ENCODE measurements around the gene CCDC171. TPM values are rescaled to one million over a fixed set of nuclear protein-coding genes. Genes with fewer than 3 reads are reported as not detected.

Gene CCDC171
- total RNA-seq, 1 experiment from 2014 or later = 2.6 TPM

DNA sequence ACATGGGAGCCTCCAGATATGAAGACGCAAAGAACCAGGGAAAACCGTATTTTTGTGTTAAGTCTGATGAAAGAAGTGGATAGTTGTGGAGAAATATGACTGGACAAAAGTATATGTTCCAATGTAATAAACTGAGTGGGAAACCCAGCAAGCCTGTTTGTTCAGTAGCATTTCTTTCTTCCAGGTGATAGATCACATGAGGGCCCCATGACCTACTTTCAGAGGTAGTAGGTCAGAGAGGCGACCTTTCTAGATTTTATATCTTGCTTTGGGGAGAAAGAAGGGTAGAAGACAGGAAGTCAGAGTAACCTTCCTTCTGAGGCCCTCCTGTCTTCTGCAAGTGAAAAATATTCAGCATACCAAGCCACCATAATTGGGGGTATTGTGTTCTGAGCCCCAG lies 31.5 kb downstream of the CCDC171 start:
- ATAC-seq (no peak), DNase-seq (ENCODE audit: low read depth, low spot score) (no peak)
- no peak overlapping the region for H3K27ac ChIP-seq (ENCODE audit: low read depth, low read length)
- no peaks in the 10 kb centered on the region for H4K20me1 ChIP-seq (ENCODE audit: insufficient read depth)
- intact Hi-C loops (cut with micrococcal nuclease) = no loop called here
- no peak overlapping the region for H3K4me3 ChIP-seq (replicated peaks in 1 of 2; ENCODE audit: low read depth in 1 of 2, low read length in 2 of 2)
- H3K9me3 ChIP-seq (ENCODE audit: control insufficient read depth in 1 of 2, insufficient read depth in 1 of 2, low read depth in 1 of 2, low read length in 2 of 2) = no peaks in the 10 kb centered on the region
- POLR2A ChIA-PET = no interaction called here
- H3K27me3 ChIP-seq (ENCODE audit: insufficient read depth, low read length) = no peaks in the 10 kb centered on the region
- RAD21 ChIA-PET (ENCODE audit: low non-redundant PET in 1 of 2, low total read pairs in 2 of 2, uncharacterized antibody in 2 of 2, unreplicated experiment in 2 of 2) = no interaction called here
- H3K79me2 ChIP-seq (ENCODE audit: insufficient read depth, low read length) = no peaks in the 10 kb centered on the region
- H3K4me1 ChIP-seq (ENCODE audit: control insufficient read depth in 1 of 2, insufficient read depth in 2 of 2, low read length in 2 of 2) = no peaks in the 10 kb centered on the region
- TF ChIP-seq SRF (IDR thresholded peaks at IDR 0.05; ENCODE audit: low read depth) = no peak
- no peak for TF ChIP-seq CEBPB (IDR thresholded peaks at IDR 0.05; ENCODE audit: low read depth)
- TF ChIP-seq JUND (IDR thresholded peaks at IDR 0.05) = no peak
- no peak for TF ChIP-seq ZNF274 (IDR thresholded peaks at IDR 0.05; ENCODE audit: low read depth, low read length)
- TF ChIP-seq, protein P1, sequence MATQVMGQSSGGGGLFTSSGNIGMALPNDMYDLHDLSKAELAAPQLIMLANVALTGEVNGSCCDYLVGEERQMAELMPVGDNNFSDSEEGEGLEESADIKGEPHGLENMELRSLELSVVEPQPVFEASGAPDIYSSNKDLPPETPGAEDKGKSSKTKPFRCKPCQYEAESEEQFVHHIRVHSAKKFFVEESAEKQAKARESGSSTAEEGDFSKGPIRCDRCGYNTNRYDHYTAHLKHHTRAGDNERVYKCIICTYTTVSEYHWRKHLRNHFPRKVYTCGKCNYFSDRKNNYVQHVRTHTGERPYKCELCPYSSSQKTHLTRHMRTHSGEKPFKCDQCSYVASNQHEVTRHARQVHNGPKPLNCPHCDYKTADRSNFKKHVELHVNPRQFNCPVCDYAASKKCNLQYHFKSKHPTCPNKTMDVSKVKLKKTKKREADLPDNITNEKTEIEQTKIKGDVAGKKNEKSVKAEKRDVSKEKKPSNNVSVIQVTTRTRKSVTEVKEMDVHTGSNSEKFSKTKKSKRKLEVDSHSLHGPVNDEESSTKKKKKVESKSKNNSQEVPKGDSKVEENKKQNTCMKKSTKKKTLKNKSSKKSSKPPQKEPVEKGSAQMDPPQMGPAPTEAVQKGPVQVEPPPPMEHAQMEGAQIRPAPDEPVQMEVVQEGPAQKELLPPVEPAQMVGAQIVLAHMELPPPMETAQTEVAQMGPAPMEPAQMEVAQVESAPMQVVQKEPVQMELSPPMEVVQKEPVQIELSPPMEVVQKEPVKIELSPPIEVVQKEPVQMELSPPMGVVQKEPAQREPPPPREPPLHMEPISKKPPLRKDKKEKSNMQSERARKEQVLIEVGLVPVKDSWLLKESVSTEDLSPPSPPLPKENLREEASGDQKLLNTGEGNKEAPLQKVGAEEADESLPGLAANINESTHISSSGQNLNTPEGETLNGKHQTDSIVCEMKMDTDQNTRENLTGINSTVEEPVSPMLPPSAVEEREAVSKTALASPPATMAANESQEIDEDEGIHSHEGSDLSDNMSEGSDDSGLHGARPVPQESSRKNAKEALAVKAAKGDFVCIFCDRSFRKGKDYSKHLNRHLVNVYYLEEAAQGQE (IDR thresholded peaks at IDR 0.05; ENCODE audit: low read depth) = no peak
- TF ChIP-seq ELF1 (IDR thresholded peaks at IDR 0.05; ENCODE audit: borderline replicate concordance, low read depth) = no peak
- TF ChIP-seq EZH2phosphoT487 (IDR thresholded peaks at IDR 0.05; ENCODE audit: borderline replicate concordance) = no peak
- no peak for TF ChIP-seq EZH2 (IDR thresholded peaks at IDR 0.05)
- TF ChIP-seq, protein P2, sequence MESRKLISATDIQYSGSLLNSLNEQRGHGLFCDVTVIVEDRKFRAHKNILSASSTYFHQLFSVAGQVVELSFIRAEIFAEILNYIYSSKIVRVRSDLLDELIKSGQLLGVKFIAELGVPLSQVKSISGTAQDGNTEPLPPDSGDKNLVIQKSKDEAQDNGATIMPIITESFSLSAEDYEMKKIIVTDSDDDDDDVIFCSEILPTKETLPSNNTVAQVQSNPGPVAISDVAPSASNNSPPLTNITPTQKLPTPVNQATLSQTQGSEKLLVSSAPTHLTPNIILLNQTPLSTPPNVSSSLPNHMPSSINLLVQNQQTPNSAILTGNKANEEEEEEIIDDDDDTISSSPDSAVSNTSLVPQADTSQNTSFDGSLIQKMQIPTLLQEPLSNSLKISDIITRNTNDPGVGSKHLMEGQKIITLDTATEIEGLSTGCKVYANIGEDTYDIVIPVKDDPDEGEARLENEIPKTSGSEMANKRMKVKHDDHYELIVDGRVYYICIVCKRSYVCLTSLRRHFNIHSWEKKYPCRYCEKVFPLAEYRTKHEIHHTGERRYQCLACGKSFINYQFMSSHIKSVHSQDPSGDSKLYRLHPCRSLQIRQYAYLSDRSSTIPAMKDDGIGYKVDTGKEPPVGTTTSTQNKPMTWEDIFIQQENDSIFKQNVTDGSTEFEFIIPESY (IDR thresholded peaks at IDR 0.05; ENCODE audit: extremely low read depth, insufficient replicate concordance, low read length) = no peak
- TF ChIP-seq, protein P3, sequence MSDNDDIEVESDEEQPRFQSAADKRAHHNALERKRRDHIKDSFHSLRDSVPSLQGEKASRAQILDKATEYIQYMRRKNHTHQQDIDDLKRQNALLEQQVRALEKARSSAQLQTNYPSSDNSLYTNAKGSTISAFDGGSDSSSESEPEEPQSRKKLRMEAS (IDR thresholded peaks at IDR 0.05) = no peak
- no peak for TF ChIP-seq SP1 (IDR thresholded peaks at IDR 0.05; ENCODE audit: low read depth)
- TF ChIP-seq FOSL1 (IDR thresholded peaks at IDR 0.05; ENCODE audit: low read depth) = no peak
- TF ChIP-seq POLR2A (IDR thresholded peaks at IDR 0.05; ENCODE audit: borderline replicate concordance, extremely low read depth, insufficient read depth, insufficient read length) = no peak
- TF ChIP-seq ZFX (IDR thresholded peaks at IDR 0.05) = no peak
- TF ChIP-seq TCF7L2 (IDR thresholded peaks at IDR 0.05; ENCODE audit: borderline replicate concordance, extremely low read depth, insufficient read depth, insufficient read length) = no peak
- no peak for TF ChIP-seq RAD21 (IDR thresholded peaks at IDR 0.05; ENCODE audit: low read depth)
- TF ChIP-seq POLR2AphosphoS5 (IDR thresholded peaks at IDR 0.05; ENCODE audit: low read depth, low read length) = no peak
- no peak overlapping the region for H3K9ac ChIP-seq (ENCODE audit: low read length)
- H2AFZ ChIP-seq (ENCODE audit: low read depth, low read length, poor library complexity, severe bottlenecking) = no peak overlapping the region
- no peak overlapping the region for H3K4me2 ChIP-seq (ENCODE audit: low read length)
- BruUV-seq (replicated peaks) = no TSS peak
- H3K36me3 ChIP-seq (ENCODE audit: control insufficient read depth in 1 of 2, insufficient read depth in 2 of 2, low read length in 2 of 2) = no peaks in the 10 kb centered on the region
- CTCF ChIA-PET = no interaction called here
- H3K9me2 ChIP-seq (ENCODE audit: insufficient read depth) = no peaks in the 10 kb centered on the region
